Ammon's horn (tissue), 1 donor: ENCODE data around the gene ZFYVE28.

Source experiments
- DNase-seq: peaks from one replicate; pipeline ENCODE4 v3.0.0-alpha.2; 2016; ENCODE audit warnings: low spot score

The ZFYVE28 gene

DNA sequence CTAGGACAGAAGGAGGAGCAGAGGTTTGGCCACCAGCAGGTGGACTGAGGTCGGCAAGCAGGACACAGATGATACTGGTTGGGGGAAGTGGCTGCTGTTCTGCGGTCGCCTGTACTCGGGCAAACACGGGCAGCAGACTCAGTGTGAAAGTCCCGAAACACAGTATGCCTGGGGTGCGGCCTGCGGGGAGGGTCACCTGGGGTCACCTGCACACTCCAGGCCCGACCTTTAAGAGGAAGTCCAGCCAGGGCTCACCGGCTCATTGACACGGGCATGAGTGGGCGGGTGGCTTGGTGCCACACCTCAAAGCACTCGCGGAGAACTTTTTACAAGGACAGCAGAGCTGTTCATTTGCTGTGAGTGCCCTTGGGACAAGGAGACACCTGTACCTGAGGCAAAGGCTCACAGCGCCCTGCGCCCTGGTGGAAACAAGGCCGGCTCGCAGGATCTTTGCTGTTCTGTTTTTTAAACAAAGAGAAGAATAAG, 85.0 kb downstream of the ZFYVE28 start:
- no peak for DNase-seq

DNA sequence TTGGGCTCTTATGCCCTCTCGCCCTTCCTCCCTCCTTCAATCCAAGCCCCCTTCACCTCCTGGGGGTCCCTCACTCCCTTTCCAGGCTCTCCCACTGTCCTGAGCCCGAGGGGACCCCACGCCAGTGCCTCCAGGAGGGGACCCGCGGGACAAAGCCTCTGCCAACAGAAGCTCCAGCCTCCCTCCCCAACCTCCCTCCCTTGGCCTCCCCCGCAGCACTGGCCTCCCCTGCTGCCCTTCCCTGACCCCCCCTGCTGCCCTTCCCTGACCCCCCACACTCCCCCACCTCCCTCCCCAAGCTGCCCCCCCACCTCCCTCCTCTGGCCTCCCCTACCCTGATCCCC, 85.5 kb downstream of the ZFYVE28 start:
- no peak for DNase-seq

DNA sequence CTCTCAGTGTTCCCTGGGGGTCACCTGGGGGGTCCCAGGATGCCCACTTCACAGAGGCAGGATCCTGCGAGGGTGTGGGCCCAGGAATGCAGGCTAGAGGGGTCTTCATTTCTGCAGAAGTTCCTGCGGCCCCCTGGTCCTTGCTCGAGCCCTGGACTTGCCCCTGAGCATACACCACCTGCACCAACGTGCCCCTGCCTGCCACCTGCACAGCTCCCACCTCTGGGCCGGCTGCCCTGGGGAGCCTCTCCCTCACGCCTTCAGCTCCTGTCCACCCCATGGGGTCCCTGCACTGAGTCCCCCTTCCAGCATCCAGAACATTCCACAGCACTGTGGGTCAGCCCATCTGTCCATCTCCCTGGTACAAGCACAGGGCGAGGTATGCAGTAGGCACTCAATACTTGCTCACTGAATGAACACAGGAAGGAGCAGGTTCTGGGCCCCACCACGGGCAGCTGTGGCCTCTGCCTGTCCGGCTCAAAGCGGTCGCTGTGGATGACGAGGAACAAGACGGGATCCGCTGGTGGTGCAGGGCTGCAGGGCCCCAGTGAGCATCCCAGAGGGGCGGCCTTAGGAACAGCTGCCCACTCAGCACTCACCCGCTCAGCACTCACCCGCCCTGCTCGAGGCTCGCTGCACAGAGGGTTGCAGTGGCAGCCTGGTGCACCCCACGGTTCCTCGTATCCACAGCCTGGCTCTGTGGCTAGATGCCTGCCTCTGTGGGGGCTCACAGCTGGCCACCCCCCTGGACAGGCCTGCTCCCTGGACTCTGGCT, 86.1 kb downstream of the ZFYVE28 start:
- DNase-seq = no peak

DNA sequence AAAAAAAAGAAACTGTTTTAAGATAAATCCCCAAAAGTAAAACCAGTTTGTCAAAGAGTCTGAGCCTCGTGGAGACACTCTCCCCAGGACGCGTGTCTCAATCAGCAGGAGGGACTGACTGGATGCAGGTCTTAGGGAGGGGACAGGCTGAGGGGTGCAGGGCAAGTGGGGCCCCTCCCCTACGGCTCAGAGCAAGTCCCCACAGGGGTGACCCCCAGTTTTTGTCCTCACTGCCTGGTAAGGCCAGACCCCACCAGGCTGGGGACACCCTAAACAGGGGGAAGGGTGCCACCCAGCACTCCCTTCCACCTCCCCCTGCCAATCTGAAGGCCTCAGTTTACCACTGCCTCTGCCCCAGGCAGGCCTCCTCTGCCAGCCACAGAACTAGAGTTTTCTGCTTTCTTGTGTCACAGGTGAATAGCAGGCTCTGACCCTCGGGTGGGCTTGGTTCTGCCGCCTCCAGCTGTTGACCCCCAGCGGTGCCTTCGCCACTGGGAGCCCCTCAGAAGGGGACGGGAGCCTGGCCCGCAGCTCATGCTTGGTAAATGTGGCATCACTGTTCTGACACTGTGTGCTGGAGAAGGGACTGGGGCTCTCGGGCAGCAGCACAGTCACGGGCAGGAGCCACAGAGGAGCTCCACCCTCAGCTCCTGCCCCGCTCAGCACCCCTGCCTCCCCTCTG, 86.8 kb downstream of the ZFYVE28 start:
- no peak for DNase-seq

DNA sequence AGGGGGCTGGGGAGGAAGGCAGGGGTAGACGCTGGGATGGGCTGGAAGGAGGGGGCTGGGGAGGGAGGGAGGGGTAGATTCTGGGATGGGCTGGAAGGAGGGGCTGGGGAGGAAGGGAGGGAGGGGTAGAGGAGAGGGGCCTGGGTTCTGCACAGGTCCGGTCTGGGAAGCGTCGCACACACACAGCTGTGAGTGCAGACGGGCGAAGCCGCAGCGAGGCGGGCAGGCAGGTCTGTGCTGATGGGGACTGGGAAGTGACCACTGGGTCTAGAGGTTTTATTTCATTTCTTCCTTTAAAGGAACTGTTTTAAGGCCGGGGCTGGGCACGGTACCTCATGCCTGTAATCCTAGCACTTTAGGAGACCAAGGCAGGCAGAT, 87.4 kb downstream of the ZFYVE28 start:
- DNase-seq = no peak

DNA sequence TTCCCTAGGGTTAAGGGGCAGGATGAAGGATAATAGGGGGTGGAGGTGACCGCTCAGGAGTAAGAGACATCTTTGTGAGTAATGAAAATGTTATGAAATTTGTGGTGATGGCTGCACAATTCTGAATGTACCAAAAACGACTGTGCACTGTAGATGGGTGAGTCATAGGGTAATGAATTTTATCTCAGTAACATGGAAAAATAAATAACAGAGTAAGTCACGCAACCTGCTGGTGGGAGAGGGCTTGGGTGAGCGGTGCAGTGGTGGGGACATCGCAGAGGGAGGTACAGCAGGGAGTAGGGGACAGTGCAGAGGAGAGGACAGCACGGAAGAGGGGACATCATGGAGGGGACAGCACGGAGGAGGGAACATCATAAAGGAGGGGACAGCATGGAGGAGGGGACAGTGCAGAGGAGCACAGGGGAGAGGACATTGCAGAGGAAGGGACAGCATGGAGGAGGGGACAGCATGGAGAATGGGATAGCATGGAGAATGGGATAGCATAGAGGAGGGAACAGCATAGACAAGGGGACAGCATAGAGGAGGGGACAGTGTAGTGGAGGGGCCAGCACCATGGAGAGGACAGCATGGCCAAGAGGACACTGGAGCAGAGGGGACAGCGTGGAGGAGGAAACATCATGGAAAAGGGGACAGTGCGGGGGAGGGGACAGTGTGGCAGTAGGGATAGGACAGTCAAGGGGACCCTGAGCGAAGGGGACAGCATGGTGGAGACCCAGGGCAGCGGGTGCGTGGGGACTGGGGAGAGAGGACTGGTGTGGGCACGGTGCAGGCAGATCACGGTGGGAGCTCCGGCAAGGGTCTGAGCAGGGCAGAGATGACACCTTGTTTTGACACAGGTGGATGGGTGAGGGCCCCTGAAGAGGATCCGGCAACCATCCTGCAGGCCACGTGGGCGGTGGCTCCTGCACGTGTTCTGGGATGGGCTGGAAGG, 88.1 kb downstream of the ZFYVE28 start:
- DNase-seq = no peak

DNA sequence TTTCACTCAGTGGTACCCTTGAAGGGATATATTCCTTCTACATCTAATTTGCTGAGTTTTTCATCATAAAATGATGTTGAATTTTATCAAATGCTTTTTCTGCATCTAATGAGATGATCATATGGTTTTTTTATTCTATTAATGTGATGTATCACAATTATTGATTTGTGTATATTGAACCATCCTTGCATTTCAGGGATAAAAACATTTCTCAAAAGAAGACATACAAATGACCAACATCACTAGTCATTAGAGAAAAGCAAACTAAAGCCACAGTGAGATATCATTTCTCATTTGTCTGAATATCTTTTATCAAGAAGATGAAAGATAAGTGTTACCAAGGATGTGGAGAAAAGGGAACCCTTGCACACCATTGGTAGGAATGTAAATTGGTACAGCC, 90.9 kb downstream of the ZFYVE28 start:
- no peak for DNase-seq

DNA sequence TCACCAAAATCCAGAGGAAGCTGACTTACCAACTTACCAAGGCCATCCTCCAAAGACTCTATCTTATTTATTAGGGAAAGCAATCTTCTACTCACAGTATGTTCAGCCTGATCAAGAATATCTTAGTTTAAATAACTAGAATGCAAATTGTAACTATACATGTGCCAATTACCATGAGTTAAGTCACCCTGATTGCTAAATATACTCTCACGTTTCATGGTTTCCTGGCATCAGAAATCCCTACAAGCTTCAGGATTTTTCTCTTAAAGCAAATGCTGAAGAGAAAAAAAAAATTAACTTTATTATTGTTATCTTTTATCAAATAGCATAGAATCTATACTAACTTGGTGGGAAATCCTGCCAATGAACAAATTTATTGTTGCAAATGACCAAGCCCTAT, 93.6 kb downstream of the ZFYVE28 start:
- DNase-seq = no peak

DNA sequence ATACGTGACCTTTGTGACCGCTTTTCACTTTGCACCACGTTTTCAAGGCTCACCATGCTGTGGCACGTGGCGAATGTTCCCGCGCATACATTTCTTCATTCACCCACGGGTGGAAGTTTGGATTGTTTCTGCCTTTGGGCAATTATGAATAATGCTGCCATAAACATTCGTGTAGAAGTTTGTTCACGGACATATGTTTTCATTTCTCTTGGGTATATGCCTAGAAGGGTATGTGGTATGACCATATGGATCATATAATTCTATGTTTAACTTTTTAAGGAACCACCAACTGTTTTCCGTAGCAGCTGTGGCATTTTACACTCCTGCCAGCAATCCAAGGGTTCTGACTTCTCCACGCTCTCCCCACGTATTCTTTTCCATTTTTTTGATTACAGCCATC, 95.6 kb downstream of the ZFYVE28 start:
- no peak for DNase-seq

DNA sequence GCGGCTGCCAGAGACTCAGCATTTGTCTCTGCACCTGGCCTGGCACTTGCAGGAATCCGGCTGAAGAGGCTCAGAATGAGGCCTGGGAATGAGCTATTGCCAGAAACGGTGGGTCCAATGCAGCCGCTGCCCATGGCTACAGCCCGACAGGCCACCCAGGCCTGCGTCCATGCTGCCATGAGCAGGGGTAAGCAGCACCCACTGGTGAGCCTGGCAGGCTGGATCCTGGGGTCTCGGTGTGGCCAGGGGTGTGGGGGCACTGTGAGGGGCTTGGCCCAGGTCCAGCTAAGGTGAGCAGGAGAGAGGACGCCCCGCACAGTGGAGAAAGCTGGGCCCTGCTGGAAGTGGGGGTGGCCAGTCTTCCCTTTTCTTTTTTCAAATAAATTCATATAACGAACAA, 96.2 kb downstream of the ZFYVE28 start:
- no peak for DNase-seq

DNA sequence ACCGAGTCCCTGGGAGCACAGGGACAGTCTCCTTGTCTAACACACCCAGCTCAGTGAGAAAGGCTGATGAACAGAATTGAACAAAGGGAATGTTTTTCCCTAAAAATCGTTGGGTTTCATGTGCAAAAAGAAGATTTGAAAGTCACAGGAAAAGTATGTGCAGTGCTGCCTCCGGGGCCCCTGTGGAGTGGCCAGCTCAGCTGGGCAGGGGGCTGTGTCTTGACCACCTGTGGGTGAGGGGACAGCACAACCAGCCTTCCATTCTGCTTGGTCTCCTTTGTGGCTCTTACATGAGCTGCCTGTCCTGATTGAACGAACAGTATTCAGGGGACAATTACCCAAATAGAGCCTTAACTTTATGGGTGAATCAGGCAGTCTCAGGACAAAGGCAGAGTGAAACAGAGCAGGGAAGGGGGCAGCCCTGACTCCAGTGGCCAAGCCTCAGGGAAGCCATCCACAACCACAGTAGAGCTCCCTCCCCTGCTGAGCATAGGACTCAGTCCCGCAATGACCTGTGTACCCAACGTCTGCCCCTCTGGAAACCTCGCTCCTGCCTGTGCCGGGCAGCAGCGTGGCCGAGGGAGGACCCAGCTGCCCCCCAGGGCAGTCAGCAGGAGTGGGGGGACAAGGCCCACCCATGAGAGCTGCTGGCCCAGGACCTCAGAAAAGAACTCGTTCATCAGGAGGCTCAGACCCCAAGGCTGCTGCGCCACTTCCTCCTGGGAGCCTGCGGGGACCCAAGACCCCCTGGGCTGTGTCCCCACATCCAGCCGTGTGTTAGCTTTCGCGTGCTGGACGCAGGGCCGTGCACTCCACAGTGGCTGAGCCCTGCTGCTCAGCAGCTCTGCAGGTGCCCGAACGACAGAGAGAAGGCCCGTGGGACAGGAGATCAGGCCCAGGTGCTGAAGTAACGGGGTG, 96.9 kb downstream of the ZFYVE28 start:
- DNase-seq = no peak

DNA sequence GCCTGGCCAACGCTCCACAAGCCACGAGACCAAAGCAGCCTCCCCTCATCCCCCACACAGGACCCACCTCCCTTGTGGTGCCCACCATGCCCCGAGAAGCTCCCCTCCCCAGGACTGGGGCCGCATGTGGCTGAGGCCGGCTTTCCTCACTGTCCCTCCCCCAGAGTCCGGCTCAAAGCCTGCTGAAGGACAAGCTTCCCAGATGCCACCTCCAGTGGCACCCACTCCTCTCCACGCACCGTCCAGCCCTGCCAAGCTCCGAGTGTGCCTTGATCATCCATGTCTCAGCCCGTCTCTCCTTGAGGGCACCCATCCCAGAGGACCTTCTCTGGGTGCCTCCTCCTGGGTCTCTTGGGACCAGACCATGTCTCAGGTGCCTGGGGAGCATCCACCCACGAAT, 97.7 kb downstream of the ZFYVE28 start:
- no peak for DNase-seq

DNA sequence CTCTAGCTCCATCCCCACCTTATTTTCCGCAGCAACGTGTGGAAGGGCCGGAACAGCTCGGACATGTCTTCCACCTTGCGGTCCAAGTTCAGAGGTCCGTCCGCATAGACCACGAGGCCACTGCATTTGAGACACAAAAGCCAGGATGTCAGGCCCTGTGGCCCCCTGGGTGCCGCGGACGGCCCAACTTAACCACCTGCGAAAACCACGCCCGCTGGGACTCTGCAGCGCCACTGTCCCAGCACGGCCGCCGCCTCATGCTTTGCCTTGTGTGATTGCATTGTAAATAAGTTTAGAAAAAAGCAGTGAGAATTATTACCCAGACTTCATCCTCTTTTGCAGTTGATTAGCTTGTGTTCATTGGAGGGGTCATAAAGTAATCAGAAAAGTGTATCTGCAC, 98.3 kb downstream of the ZFYVE28 start:
- DNase-seq = no peak

DNA sequence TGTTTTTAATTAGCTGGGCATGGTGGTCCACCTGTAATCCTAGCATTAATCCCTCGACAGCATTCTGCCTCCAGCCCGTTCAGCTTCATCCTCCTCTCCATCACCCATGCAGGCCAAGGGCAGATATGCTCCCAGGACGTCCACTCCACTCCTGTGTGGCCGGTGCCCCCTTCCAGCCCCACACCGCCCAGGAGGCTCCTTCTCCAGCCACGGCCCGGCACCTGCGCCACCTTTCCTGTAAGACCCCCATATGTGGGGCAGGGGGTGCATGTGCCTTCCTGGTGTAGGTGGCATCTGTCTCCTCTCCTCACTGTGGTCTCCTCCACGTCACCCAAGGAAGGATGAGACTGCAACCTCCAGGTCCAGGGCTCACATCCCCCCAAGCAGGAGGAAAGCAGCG, 99.6 kb downstream of the ZFYVE28 start:
- no peak for DNase-seq

DNA sequence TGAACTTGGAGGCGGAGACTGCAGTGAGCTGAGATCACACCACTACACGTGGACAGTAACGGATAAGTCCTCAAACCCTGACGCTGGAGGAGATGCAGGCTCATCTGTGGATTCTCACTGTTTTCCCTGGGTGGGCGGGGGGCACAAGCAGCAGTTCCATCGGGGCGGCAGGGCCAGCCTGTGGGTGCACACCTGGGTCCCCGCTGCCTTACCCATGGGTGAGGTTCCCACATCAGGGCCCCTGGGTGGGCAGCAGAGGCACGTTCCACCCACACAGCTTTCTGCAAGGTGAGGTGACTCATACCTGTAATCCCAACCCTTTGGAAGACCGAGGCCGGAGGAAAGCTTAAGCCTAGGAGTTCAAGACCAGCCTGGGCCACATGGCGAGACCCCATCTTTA, 100.0 kb downstream of the ZFYVE28 start:
- no peak for DNase-seq

DNA sequence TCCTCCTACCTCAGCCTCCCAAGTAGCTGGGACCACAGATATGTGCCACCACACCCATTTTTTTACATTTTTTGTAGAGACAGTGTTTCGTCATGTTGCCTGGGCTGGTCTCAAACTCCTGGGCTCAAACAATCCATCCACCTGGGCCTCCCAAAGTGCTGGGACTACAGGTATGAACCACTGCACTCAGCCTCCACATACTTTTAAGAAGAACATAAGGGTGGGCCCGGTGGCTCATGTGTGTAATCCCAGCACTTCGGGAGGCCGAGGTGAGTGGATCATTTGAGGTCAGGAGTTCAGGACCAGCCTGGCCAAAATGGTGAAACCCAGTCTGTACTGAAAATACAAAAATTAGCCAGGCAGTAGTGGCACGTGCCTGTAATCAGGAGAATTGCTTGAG, 105.1 kb downstream of the ZFYVE28 start:
- no peak for DNase-seq

DNA sequence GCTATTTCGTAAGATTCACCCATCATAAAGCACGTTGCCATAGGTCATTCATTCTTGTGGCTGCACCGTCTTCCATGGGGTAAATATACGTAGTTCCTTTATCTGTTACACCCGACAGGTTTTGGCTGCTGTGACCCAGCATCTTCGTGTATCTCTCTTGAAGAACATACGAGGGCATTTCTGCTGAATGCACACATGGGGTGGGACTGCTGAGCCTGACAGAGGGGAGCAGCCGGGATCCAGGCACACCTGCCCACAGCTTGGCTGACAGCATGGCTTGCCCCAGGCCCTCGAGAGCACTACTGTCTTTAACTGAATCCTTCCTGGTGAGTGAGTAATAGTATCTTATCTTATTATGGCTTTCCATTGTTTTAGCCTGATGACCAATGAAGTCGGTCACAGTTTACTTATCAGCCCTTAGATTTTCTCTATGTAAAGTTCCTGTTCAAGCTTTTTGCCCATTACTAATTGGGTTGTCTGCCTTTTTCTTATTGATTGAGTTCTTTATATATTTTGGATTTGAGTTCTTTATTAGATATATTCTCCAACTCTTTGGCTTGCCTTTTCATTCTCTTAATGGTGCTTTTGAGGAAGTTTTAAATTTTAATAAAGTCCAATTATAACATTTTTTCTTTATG, 111.6 kb downstream of the ZFYVE28 start:
- no peak for DNase-seq

DNA sequence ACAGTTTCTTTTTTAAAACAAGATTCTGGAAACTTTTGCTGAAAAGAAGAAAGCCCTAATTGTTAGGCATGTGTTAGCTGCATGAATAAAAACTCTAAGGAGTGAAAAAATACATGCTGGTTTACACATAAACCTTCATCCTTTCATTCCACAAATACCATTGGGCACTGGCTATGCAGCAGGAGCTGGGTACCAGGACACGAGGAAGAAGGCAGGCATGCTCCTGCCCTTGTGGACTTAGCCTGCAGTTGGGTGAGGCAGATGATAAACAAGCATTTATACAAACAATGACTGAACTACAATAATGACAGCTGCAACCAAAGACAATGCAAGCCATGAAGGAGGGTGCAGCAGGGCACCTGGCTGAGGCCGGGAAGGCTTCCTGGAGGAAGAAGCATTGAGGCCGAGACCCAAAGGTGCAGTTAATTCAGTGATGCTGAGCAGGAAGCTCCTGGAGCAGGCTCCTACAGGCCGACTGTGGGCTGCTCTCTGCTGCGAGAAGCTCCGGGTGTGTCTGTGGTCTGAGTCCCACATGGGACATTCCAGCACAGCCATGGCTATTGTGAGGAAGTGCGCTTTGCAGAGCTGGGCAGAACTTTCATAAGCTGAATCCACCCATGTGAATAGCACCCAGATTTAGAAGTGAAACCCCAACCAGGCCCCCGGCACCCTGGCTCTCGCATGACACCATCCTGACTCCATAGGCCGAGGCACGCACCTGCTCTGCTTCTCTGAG, 112.5 kb downstream of the ZFYVE28 start:
- DNase-seq = no peak

DNA sequence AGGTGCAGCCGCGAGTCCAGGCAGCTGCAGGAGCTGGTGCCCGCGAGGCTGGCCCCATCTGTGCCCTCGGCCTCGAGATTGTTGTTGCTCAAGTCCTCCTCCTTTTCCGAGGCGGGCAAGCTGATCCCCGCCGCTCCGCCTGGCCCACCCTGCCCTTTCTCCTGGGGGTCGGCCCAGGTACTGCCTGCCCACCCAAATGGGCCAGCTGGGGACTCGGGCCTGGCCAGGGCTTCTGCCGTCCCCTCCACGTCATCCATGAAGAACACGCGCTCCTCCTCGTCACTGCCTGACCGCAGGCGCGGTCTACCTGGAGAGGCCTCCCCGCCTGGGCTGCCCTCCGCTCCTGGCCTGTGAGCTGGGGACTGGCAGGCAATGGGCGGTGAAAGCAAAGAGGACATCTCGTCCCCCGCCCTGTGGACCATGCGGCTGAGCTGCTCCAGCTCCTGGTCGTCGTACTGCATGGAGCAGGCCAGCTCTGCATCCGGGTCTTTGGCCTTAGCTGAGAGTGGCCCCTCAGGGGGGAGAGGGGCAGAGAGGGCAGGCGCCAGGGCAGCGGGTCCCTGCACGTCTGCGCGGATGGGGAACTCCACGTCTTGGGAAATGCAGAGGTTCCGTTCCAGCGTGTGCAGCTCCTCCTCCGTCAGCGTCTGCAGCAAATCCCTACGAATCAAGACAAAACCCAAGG, 113.4 kb downstream of the ZFYVE28 start:
- no peak for DNase-seq
